Femur (tissue), 1 donor: ENCODE measurements around the gene HSD17B10.
"Not testable (repeated sequence)": the region's sequence is repeated elsewhere in the genome, so short reads cannot be mapped to it uniquely, and the experiment has no call there.

Experiments
- DNase-seq: peaks from one replicate; pipeline ENCODE4 v3.0.0-alpha.2; 2017

Gene HSD17B10

DNA sequence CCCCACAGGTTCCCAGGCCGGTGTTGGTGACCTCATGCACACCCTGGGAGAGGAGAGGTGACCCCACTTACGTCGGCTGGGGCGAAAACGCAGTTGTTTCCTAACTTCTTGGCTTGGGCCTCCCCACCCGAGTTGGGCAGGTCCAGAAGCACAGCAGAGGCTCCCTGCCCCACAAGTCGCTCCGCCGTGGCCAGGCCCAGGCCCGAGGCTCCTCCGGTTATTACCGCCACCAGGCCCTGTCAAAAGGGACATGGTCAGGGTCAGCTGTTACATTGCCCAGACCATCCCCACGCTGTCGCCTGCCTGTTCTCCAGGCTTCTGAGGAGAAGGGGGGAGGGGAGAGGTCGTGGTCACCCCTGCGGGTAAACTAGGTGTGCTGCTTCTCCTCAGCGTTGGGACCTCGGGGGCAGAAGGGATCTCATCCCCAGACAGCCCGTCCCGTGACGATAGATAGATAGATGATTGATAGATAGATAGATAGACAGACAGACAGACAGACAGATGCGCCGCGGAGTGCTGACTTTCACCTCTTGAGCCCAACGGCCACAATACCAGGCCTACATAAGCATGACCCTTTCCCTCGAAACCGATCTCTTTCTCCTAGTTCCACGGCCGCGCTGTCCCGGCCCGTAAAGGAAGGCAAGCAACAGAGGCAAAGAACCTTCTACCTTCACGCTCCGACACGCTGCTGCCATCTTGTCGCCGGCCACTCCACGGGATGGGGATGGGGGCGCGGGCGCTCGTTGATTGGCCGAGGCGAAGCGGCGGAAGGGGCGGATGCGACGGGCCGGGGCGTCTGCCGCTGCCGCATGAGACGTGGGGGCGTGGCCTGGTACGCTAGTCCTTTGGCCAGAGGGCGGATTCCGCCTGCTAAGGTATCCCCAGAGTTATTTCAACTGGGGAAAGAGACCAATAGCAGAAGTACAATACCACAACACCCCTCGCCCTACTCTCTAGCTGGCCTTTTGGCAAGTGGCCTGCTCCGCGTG lies at the start of gene HSD17B10:
HSD17B10 (minus strand) TSS at position 720 of the 989 bp plus-strand sequence; CDS start at position 695, 25 bp downstream.
- peak; percentile 91 for DNase-seq

DNA sequence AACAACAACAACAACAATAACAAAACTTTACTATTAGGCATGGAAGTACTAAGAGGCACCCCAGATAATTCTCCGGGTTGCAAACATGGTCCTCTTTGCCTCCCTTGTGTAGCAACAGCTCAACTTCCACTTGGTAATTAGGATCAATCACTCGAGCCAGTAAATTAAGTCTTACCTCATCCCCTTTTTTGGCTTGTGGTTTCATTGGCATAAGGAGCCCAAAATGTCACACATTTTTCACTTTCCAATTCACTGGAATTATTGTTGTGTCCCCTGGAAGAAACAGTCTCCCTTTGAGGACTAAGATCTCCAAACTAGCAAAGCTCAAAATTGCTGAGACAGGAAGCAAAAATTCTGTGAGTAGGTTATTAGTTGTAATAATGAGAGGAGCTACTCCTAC lies 49.2 kb upstream of the HSD17B10 start:
- DNase-seq, result no peak

- peak; percentile 37 for DNase-seq
Measured at GRCh38 chrX:53481816-53482465, 47.8 kb upstream of the HSD17B10 start.

DNA sequence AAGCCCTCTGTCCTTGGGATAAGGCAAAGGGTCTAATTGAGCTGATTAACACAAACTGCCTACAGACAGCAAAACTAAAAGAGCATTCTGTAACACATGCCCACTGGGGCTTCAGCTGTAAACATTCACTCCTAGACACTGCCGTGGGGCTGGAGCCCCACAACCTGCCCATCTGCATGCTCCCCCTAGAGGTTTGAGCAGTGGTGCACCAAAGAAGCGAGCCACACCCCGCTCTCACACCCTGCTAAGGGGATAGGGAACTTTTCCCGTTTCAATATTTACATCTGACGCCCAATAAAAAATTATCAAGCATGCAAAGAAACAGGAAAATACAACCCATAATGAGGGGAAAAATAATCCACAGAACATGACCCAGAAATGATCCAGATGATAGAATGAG lies 46.9 kb upstream of the HSD17B10 start:
- no peak for DNase-seq

GRCh38 chrX:53479301-53479700 lies 45.1 kb upstream of the HSD17B10 start:
- DNase-seq, result no peak

DNA sequence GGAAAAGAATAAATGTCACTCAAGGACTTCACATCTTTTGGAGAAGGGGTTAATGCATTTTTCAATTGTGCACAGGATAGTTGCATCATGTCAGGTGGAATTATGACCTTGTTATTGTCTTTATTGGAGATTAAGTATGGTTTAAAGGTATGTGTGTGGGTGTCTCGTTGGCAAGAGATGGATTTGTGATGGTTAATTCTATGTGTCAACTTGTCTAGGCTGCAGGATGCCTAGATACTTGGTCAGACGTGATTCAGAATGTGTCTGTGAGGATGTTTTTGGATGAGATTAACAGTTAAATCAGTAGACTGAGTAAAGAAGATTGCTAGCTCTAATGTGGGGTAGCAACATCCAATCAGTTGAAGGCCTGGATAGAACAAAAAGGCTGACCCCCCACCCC lies 42.2 kb upstream of the HSD17B10 start:
- no peak for DNase-seq

GRCh38 chrX:53474707-53475106 lies 40.5 kb upstream of the HSD17B10 start:
- no peak for DNase-seq

- no peak for DNase-seq
Measured at GRCh38 chrX:53471346-53471745, 37.2 kb upstream of the HSD17B10 start.

DNA sequence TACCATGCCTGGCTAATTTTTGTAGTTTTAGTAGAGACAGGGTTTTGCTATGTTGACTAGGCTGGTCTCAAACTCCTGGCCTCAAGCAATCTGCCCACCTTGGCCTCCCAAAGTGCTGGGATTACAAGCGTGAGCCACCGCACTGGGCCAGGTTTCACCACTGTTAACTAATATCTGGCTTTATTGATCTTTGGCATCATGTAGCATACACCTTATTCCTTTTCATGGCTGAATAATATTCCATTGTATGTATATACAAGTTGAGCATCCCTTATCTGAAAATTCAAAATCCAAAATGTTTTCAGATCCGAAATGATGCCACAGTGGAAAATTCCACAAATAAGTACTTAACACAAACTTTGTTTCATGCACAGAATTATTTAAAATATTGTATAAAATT lies 34.5 kb upstream of the HSD17B10 start:
- not testable (repeated sequence) for DNase-seq

- DNase-seq, result no peak
Measured at GRCh38 chrX:53458082-53458481, 23.9 kb upstream of the HSD17B10 start.

- no peak for DNase-seq
Measured at GRCh38 chrX:53456254-53456653, 22.1 kb upstream of the HSD17B10 start.

GRCh38 chrX:53452812-53453211 lies 18.6 kb upstream of the HSD17B10 start:
- no peak for DNase-seq

DNA sequence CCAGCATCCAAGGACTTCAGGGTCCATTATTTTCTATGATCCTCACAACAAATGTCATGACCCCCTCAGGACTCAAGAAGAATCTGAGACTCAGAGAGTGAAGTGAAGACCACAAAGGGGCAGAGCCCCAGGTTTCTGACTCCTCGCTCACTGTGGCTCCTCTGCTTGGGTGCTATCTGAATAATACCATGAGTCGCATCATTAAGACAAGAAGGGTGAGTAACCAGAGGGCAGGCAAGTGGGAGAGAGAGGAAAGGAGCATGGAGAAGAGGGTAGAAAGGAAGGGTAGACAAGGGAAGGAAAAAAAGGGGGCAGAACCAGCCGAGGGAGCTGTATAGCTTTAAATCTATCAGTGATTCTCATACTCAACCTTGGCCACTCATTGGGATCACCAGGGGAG lies 15.5 kb upstream of the HSD17B10 start:
- DNase-seq, result no peak

GRCh38 chrX:53447441-53447840 lies 13.3 kb upstream of the HSD17B10 start:
- no peak for DNase-seq

DNA sequence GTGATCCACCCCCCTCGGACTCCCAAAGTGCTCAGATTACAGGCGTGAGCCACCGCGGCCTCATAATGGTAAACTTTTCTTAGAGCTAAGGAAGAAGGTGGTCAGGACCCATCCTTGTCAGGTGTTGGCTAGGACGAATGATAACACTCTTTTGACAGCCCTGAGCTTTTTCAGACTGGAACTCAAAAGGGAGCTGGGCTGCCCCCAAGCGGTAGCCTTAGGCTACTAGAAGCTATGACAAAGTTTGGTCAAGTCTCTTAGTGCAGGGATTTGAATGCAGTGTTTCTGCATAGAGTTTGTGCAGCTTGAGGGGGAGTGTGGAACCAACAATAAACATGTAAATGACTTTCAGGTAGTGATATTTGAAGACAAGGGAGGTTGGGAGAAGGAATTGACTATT lies 11.8 kb upstream of the HSD17B10 start:
- no peak for DNase-seq

DNA sequence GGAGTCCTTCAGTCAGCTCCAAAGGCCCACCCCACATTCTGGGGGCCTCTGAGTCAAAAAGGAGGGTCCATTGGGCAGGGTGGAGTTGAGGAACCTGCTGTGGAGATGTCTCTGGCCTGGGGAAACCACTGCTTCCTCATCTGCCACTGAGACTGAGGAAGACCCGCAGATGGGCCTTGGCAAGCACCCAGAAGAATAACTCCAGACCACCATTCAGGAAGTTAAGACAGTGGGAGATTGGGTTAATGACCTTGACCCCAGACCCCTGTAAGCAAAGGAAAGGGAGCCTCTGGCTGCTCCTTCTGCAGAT lies 8.1 kb upstream of the HSD17B10 start:
- no peak for DNase-seq

DNA sequence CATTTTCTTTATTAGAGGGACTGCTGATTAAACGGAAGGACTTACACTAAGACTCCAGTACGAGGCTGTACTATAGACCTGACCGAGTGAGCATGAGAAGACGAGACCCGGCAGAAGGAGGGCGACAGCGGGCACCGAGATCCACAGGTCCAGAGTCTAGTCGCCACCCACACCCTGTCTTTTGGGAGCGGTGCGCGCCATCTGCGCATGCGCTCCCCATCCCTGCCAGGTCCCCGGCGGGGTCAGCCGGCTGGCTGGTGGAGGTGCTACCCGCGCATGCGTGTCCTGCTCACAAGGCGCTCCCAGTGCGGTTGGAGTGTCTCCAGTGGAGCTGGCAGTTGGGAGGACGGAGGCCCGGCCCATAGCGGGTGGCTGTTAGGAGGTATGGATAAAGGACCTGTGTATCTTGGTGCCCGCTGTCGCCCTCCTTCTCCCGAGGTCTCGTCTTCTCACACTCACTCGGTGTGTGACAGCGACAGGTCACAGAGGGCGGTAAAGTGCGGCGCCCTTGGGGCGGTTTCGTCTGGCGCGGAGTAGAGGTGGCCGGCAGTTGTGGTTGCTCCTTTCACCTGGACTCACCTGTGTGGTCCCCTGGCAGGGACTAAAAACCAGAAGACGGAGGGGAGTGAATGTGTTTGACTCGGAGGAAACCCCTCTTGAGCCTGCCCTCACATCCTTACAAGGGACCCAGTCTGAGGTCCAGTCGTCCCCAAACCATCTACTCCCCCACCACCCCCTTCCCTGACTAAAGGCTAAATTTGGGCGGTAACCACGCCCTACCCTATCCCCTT lies 7.6 kb upstream of the HSD17B10 start:
- peak; percentile 77 for DNase-seq

DNA sequence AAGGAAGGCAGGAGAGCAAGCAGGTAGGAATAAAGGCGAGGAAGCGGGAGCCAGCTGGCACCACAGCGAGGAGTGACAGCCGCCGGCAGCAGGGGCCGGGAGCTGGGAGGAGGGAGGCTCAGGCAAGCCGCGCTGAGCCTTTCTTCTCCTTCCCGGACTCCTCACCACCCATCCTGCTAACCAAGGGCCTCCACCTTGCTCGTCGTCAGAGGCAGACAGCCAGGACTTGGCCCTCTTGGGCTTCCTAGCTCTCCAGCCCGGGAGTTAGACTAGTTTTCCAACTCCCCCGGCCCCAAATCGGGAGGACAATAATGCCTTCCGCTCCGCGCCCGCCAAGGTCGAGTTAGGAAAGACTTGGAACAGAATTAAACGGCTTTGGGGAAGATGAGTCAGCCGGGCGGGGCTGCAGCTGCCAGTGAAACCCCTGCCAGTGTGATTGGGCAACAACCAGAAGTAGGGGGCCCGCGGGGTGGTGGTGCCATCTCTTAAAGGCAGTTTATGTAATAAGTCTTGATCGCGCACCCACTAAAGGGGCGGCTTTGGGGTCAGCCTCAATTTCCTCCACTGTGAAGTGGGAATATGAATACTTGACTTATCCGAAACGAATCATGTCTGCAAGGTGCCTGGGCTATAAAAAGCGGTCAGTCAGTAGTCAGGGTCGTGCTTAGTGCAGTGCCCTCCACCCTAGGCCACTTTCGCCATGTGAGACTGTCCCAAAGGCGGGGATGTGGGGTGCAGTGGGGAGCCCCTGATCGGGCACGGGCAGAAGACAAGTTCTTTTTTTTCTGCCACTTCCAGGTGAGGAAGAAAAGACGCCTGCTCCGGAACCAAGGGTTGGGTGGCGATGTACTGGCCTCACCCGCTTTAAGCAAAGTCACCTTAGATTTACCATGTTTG lies 6.7 kb upstream of the HSD17B10 start:
- DNase-seq, result peak; percentile 53

DNA sequence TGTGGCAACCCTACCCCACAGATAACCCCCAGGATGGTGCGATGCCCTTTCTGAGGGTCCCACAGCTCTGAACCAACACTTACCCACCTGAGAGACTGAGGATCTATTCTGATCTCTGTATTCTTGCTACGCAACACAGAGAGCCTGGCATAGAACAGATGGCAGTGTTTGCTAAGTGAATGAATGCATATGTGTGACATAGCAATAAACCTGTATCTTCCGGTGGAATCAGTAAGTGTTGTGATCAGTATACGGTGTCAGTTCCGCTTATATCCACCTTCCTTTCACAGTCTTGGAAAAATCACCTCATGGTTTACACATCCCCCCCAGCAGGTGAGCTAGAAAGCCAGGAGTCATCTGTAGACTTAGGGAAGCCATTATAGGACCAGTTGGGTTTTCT lies 5.9 kb upstream of the HSD17B10 start:
- DNase-seq, result no peak

DNA sequence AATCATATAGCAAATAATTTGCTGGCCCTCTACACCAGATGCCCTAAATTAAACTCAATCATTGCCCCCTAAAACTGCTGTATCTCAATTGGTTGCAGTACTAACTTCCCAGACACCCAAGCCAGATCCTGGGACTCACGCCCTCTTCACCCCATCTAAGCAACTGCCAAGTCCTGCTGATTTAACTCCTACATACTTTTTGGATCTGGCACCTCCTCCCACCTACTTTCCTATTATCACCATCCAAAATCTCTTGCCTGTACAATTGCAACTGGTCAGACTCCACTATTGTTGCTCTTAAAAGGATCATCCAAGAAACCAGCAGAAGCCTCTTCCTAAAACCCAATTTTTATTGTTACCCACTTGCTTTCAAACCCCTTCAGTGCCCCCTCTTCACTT lies 4.7 kb upstream of the HSD17B10 start:
- DNase-seq, result no peak

DNA sequence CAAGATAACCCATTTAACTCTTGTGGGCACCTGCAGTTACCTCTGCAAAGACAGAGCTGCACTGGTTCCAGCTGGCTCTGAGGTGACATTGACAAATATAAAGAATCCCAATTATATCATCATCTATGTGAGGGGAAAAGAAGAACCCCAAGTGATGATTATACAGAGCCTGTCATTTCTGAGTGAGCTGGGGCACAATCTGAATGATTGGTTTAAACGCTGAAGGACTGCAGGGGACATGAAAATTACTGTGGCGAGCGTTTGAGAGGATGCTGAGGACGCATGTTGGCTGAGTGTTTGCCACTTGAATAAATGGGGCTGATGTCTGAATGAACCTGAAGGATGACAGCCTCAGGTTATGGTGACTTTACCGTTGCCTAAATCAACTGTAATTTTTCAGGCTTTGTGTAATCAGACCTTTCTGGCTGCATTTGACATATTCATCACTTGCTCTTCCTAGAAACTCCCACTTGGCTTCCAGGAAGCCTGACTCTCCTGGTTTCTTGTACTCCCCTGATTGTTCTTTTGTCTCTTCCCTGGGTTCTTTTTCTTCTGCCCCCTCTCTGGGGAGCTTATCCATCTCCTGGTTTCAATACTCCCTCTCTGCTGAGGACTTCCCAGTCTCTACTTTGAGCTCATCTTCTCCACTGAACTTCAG lies 4.1 kb upstream of the HSD17B10 start:
- no peak for DNase-seq

DNA sequence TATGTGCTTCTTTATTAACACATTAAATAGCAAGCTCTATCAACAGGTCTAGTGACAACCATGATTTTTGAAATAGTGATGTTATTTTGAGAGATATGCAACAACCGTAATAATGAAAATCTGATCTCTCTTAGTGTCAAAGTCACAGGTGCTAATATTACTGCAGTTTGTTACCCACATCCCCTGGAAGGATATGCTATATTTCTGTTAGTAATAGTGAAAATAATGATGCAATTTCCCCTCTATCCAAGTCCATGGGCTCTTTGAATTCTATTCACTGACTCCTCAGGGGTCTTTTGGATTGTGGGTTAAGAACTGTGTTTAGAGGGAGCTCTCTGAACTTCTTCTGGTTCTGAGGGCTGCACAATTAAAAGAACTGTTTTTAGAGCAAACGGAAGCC lies 3.0 kb upstream of the HSD17B10 start:
- DNase-seq, result no peak
